Upper lobe of right lung (tissue), 1 donor: ENCODE results near the gene VWA5A. TPM values are rescaled to one million over a fixed set of nuclear protein-coding genes. Genes with fewer than 3 reads are reported as not detected.
"Not testable (repeated sequence)": the region's sequence is repeated elsewhere in the genome, so short reads cannot be mapped to it uniquely, and the experiment has no call there.

Source experiments
- ATAC-seq: fragments of 200-7000 bp; cut with Tn5 transposase; one replicate; pipeline ENCODE4 v1.9.1; 2020; ENCODE audit warnings: mild to moderate bottlenecking, moderate library complexity
- DNase-seq: peaks from one replicate; pipeline ENCODE4 v3.0.0-alpha.2; 2020
- H3K27ac ChIP-seq: fragments of 200-600 bp; one replicate; pipeline ENCODE4 v1.8.0; 2022
- H3K27me3 ChIP-seq: fragments of 200-600 bp; one replicate; pipeline ENCODE4 v1.8.0; 2022; ENCODE audit warnings: mild to moderate bottlenecking
- H3K36me3 ChIP-seq: fragments of 200-600 bp; one replicate; pipeline ENCODE4 v1.8.0; 2022
- H3K4me1 ChIP-seq: fragments of 200-600 bp; one replicate; pipeline ENCODE4 v1.8.0; 2022
- H3K4me3 ChIP-seq: fragments of 200-600 bp; one replicate; pipeline ENCODE4 v1.8.0; 2022; ENCODE audit warnings: mild to moderate bottlenecking
- H3K9me3 ChIP-seq: fragments of 200-600 bp; one replicate; pipeline ENCODE4 v1.8.0; 2022
- CTCF ChIP-seq: fragments of 200-600 bp; IDR thresholded peaks from one replicate; pipeline ENCODE4 v1.8.0; 2022; ENCODE audit warnings: antibody characterized with exemption
- intact Hi-C: fragments of 100-400 bp; cut with DNase I; formaldehyde crosslinking; loops from one replicate; pipeline ENCODE4 v1.11.0; 2022
- total RNA-seq: library from RNA; stranded (reverse); fragmentation: NEBNext Ultra II Directional; extraction: Animal tissue kit (Norgen Biotek cat#: 25700); gene quantifications from one replicate; pipeline ENCODE4 v1.2.1, GENCODE V29; 2021
- donor health status: DM: no; HTN: yes; CAD: no; lungs with severe emphysema.

VWA5A gene
- total RNA-seq, 1 donor from 2014 or later = 42.0 TPM

DNA sequence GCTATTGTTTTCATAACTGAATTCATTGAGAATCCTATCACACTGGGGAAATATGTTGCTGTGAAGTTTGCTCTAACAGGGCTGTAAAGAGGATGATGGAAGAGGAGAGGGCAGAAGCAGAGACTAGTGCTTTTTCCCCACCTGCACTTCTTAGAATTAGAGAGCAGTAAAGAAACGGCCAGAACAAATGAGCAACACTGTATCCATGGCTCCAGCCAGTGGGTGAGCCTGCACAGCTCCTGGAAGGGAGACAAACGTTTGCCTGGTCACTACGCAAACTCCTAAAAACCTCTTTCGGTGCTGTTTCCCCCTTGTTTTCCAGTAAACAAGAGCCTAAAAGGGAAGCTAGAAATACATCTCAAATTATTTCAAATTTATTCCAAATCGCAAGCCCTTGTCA lies 45.7 kb downstream of the VWA5A start:
- H3K9me3 ChIP-seq = no peaks in the 10 kb centered on the region
- no peaks in the 10 kb centered on the region for H3K4me1 ChIP-seq
- no peak for DNase-seq
- no peak for TF ChIP-seq CTCF
- H3K27me3 ChIP-seq = no peaks in the 10 kb centered on the region
- intact Hi-C loops = no loop called here
- H3K27ac ChIP-seq = no peak overlapping the region
- no peak for ATAC-seq
- H3K4me3 ChIP-seq = no peak overlapping the region
- H3K36me3 ChIP-seq = no peaks in the 10 kb centered on the region

DNA sequence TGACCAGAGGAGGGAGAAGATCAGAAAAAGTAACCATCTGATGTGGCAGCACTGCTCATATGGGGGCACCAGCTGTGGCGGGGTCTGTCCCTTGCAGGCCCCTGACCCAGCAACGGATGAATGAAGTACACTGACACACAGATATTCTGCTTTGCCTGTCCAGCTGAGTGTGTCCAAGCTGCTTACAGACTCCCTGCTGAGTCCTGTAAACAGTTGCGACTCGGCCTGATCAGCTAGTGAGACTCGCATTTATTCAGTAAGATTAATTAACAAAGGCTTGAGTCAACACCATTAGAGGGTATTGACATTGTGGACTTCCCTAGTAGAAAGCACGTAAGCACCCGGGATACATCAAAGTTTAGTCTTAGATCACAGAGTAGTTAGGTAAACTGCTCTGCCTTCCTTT lies 52.6 kb downstream of the VWA5A start:
- H3K4me1 ChIP-seq = no peaks in the 10 kb centered on the region
- H3K27ac ChIP-seq = no peak overlapping the region
- no peak for TF ChIP-seq CTCF
- no peaks in the 10 kb centered on the region for H3K9me3 ChIP-seq
- ATAC-seq = no peak
- no peak overlapping the region for H3K4me3 ChIP-seq
- DNase-seq = no peak
- no peaks in the 10 kb centered on the region for H3K27me3 ChIP-seq
- H3K36me3 ChIP-seq = no peaks in the 10 kb centered on the region
- intact Hi-C loops = no loop called here

GRCh38 chr11:124168796-124169195 lies 53.5 kb downstream of the VWA5A start:
- Histone ChIP-seq H3K27me3 (no peaks in the 10 kb centered on the region), H3K36me3 (no peaks in the 10 kb centered on the region), H3K27ac (no peak overlapping the region), H3K9me3 (no peaks in the 10 kb centered on the region), H3K4me1 (no peaks in the 10 kb centered on the region), H3K4me3 (no peak overlapping the region)
- no peak for ATAC-seq
- TF ChIP-seq CTCF = no peak
- DNase-seq = no peak
- intact Hi-C loops = no loop called here

DNA sequence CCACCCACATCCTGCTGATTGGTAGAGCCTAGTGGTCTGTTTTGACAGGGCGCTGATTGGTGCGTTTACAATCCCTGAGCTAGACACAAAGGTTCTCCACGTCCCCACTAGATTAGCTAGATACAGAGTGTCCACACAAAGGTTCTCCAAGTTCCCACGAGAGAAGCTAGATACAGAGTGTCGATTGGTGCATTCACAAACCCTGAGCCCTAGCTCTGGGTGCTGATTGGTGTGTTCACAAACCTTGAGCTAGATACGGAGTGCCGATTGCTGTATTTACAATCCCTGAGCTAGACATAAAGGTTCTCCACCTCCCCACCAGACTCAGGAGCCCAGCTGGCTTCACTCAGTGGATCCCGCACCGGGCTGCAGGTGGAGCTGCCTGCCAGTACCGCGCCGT lies 55.1 kb downstream of the VWA5A start:
- intact Hi-C loops, DNase-seq, H3K4me3 ChIP-seq, H3K9me3 ChIP-seq, H3K4me1 ChIP-seq, ATAC-seq, H3K27me3 ChIP-seq, H3K27ac ChIP-seq, H3K36me3 ChIP-seq: not testable (repeated sequence)

GRCh38 chr11:124170801-124171586 lies 55.7 kb downstream of the VWA5A start:
- Histone ChIP-seq H3K9me3 (no peaks in the 10 kb centered on the region), H3K27me3 (no peaks in the 10 kb centered on the region), H3K36me3 (no peaks in the 10 kb centered on the region), H3K4me3 (no peak overlapping the region), H3K27ac (no peak overlapping the region), H3K4me1 (no peaks in the 10 kb centered on the region)
- DNase-seq = no peak
- ATAC-seq = no peak
- no peak for TF ChIP-seq CTCF
- intact Hi-C loops = no loop called here

DNA sequence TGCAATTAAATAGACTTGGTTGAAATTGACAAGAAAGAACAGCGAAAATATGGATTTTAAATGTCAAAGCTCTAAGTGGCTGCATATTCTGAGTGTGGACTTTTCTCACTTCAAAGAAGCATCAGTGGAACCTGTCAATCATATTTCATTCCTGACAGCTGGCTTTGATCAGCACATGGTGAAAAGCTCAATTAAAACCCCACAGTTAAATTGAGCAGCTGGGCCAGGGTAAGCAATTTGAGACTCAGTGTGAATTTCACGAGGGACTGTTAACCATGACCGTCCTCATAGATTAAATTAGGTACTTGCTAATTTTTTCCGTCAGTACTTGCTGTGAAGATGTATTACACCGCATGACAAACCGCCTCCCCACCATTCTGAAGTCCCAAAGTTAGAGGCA lies 56.9 kb downstream of the VWA5A start:
- no peaks in the 10 kb centered on the region for H3K27me3 ChIP-seq
- H3K36me3 ChIP-seq = no peaks in the 10 kb centered on the region
- no peak for TF ChIP-seq CTCF
- intact Hi-C loops = no loop called here
- ATAC-seq (no peak), DNase-seq (no peak)
- no peaks in the 10 kb centered on the region for H3K9me3 ChIP-seq
- no peak overlapping the region for H3K4me3 ChIP-seq
- H3K27ac ChIP-seq = no peak overlapping the region
- no peaks in the 10 kb centered on the region for H3K4me1 ChIP-seq
